HG03571 (cell line): ENCODE data around the gene CINP.

Experiments
- ATAC-seq: cut with Tn5 transposase; IDR thresholded peaks from one replicate; pipeline ENCODE4 v1.9.1; 2021; ENCODE audit not compliant: unreplicated experiment

The CINP gene

GRCh38 chr14:102362545-102363181 is at the start of gene CINP, which contains the start of gene TECPR2:
CINP (minus strand) TSS chr14:102362890; CDS start chr14:102362851, 39 bp downstream.
TECPR2 (plus strand) TSS chr14:102362941; CDS start chr14:102376722, 13,781 bp downstream.
- ATAC-seq: peak; percentile 84

DNA sequence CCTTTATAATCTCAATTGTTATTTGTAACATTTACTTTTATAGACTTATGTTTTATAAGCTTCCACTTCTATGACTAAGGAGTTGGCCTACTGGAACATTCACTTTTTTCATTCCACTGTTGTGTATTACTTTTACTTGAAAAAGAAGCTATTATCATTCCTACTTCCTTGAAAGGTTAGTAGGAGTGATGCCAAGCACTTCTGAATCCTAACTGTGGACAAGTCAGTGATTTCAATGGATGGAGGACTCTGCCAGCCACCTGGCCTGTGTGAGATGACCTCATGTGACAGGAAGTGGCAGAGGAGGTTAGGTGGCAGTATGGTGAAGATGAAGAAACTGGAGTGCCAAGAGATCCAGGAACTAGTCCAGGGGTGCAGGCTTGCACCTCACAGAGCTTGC is 46.0 kb upstream of the CINP start:
- ATAC-seq: no peak

GRCh38 chr14:102407258-102407657 is 44.6 kb upstream of the CINP start:
- ATAC-seq: no peak

DNA sequence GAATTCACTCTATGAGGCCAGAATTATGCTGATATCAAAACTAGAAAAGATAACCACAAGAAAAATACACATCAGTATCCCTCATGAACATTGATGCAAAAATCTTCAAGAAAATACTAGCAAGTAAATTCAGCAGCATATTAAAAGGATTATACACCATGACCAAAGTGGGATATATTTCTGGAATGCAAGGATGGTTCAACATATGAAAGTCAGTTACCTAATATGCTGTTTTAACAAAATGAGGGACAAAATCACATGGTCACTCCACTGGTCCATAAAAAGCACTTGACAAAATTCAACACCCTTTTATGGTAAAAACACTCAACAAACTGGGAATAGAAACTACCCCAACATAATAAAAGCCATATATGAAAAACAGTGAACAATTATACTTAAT is 40.3 kb upstream of the CINP start:
- ATAC-seq: no peak

- no peak for ATAC-seq
Measured at GRCh38 chr14:102396521-102396920, 33.8 kb upstream of the CINP start.

GRCh38 chr14:102394717-102395375 is 32.2 kb upstream of the CINP start:
- no peak for ATAC-seq

DNA sequence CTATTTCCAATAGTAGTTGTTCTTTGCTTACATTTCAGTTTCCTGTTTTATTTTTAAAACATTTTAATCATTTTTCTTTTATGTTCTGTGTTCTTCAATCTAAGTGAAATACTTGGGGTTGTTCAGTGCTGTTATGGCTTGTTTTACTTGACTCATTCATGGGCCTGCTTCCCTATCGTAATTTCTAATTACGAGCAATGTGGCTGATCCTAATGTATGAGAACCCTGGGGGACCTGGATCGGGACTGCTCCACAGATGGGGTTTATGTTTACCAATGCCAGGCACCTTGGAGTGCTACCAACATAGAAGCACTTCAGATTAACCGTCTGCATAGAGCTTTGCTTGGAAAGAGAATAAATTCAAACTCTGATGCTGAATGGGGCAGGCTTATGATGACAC is 29.8 kb upstream of the CINP start:
- no peak for ATAC-seq

- ATAC-seq: no peak
Measured at GRCh38 chr14:102390064-102390855, 27.6 kb upstream of the CINP start.

GRCh38 chr14:102389246-102389645 is 26.6 kb upstream of the CINP start:
- no peak for ATAC-seq

DNA sequence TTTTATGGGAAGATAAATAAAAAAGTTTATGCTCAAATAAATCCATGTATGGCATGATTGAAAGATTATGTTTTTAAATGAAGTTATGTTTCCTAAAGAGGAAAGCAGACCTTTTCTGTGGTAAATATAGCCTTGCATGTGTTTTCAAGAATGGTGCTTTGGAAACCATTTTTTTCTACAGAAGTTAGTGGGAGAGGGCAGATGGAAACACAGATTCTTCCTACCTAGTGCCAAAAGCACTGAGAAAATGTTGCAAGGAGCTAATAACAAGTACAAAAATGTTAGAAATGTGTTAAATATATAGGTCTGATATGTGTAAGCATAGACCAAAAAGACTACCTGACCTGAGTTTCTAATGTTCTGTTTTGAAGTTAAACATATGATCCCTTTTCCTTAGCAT is 24.4 kb upstream of the CINP start:
- no peak for ATAC-seq

DNA sequence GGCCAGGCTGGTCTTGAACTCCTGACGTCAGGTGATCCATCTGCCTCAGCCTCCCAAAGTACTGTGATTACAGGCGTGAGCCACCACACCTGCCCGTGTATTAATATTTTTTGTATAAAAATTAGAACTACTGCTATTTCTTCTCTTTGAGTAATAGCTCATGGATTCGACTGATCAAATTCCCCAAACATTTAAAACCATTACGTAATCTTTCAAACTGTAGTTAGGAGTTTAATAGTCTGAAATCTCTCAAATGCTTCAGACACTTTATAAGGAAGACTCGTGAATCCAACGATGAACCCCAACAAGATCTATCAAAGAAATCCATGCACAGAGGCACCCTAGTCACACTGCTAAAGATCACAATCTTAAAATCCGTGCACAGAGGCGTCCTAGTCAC is 16.1 kb upstream of the CINP start:
- ATAC-seq: no peak

DNA sequence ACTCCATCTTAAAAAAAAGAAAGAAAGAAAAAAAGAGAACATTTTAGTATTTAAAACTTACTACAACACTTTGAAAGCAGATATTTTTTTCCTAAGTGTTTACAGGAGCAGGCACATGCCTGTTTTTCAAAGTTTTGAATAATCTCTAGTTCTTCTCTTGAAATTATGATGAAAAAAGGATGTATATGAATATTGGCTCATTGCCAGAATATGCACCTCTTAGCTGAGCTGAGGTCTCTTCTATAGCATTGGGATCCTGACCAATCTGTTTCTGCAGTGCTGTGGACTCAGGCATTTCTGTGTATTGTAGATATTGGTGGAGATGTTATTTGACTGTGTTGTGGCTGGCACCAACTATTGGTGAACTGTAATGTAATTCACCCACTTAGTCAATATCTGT is 15.0 kb upstream of the CINP start:
- ATAC-seq: no peak

GRCh38 chr14:102375119-102375518 is 12.4 kb upstream of the CINP start:
- ATAC-seq: no peak

- no peak for ATAC-seq
Measured at GRCh38 chr14:102374264-102374663, 11.6 kb upstream of the CINP start.

GRCh38 chr14:102373110-102373509 is 10.4 kb upstream of the CINP start:
- no peak for ATAC-seq

GRCh38 chr14:102371361-102371760 is 8.7 kb upstream of the CINP start:
- no peak for ATAC-seq

- no peak for ATAC-seq
Measured at GRCh38 chr14:102370305-102370809, 7.7 kb upstream of the CINP start.

DNA sequence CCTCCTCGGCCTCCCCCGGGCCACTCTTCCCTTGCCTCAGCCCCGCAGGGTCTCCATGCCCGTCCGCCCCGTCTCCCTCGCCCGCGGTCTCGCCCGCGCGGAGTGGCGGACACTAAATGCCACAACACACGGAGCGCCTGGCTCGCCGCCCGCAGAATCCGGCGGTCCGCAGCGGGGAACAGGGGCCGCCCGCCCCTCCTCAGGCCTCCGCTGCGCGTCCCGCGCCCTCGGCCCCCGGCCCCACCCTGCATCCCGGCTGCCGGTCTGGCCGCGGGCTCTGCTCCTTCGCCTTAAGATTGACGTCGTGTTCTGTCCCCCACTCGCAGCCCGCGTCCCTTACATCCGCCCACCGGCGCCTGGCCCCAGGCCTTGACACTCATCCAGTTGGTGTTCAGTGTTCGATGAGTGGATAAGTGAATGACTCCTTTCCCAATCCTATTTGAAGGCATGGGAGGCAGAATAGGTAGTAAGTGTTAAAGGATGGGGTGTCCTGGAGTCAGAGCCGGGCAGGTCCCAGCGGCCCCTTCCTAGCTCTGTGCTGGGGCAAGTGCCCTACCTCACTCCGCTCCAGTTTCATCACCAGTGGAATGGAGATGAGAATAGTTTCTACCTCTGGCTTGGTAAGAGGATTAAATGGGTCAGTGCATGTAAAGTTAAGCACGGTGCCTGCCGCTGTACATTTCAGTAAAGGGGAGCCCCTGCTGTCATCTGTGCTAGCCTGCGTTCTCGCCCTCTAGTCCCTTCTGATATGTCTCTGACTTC is 673 bp upstream of the CINP start:
- ATAC-seq: peak; percentile 22

- peak; percentile 31 for ATAC-seq
Measured at GRCh38 chr14:102362084-102362483, 606 bp downstream of the CINP start.

- no peak for ATAC-seq
Measured at GRCh38 chr14:102360388-102360787, 2.3 kb downstream of the CINP start.

DNA sequence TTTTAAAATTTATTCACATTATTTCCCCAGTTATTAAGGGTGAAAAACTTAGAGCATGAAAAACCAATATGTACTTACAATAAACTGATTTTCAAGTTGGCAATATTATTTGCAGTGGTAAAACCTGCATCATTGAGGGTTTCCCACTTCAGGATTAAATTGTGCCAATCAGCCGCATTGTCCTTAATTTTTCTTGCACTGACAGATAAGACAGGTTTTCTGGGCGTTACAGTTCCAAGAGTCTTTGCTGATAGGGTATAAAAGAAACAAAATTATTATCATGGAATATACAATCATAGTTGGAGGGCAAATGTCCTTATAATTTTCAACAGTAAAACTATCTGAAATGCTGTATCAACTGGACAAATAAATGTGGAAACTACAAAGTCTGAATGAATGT is 3.3 kb downstream of the CINP start:
- ATAC-seq: no peak
